NCI-H146 (cell line): ENCODE results near the gene ARL8B.
"Not testable (repeated sequence)": the region's sequence is repeated elsewhere in the genome, so short reads cannot be mapped to it uniquely, and the experiment has no call there.

Source experiments
- DNase-seq: peaks from one replicate; lab custom pipeline; 2025; lab: John Stamatoyannopoulos, UW

Gene ARL8B

GRCh38 chr3:5122030-5122740, at the start of gene ARL8B:
Gene ARL8B, plus strand, starts transcription at chr3:5122292. Its CDS starts 174 bp downstream, at chr3:5122466.
- DNase-seq = peak; percentile 71

GRCh38 chr3:5073374-5074085, 48.6 kb upstream of the ARL8B start:
- no peak for DNase-seq

- DNase-seq = no peak
These were observed 43.9 kb upstream of the ARL8B start for GRCh38 chr3:5078151-5078550.

- no peak for DNase-seq
These were observed 42.3 kb upstream of the ARL8B start for GRCh38 chr3:5079761-5080160.

GRCh38 chr3:5080779-5081550, 41.1 kb upstream of the ARL8B start:
- DNase-seq = no peak

GRCh38 chr3:5081973-5082788, 39.9 kb upstream of the ARL8B start:
- DNase-seq = not testable (repeated sequence)

GRCh38 chr3:5082789-5083115, 39.3 kb upstream of the ARL8B start:
- no peak for DNase-seq

- no peak for DNase-seq
These were observed 37.9 kb upstream of the ARL8B start for GRCh38 chr3:5084224-5084623.

- DNase-seq = no peak
These were observed 35.4 kb upstream of the ARL8B start for GRCh38 chr3:5086708-5087107.

GRCh38 chr3:5087209-5087608, 34.9 kb upstream of the ARL8B start:
- DNase-seq = no peak

- DNase-seq = no peak
These were observed 31.9 kb upstream of the ARL8B start for GRCh38 chr3:5090197-5090596.

GRCh38 chr3:5092018-5092417, 30.1 kb upstream of the ARL8B start:
- DNase-seq = no peak

GRCh38 chr3:5093731-5094130, 28.4 kb upstream of the ARL8B start:
- DNase-seq = no peak

- DNase-seq = no peak
These were observed 26.2 kb upstream of the ARL8B start for GRCh38 chr3:5095886-5096285.

GRCh38 chr3:5096336-5097008, 25.6 kb upstream of the ARL8B start:
- no peak for DNase-seq

GRCh38 chr3:5098346-5098745, 23.7 kb upstream of the ARL8B start:
- DNase-seq = no peak

- no peak for DNase-seq
These were observed 19.6 kb upstream of the ARL8B start for GRCh38 chr3:5102532-5102931.

GRCh38 chr3:5103743-5104142, 18.3 kb upstream of the ARL8B start:
- DNase-seq = no peak

GRCh38 chr3:5105050-5105449, 17.0 kb upstream of the ARL8B start:
- no peak for DNase-seq

- not testable (repeated sequence) for DNase-seq
These were observed 15.7 kb upstream of the ARL8B start for GRCh38 chr3:5106371-5106770.

- DNase-seq = not testable (repeated sequence)
These were observed 15.2 kb upstream of the ARL8B start for GRCh38 chr3:5106933-5107334.

- DNase-seq = no peak
These were observed 11.8 kb upstream of the ARL8B start for GRCh38 chr3:5110337-5110736.
